ENCODE results near the gene DPEP3.

GRCh38 chr16:68022728-68023537, 42.6 kb upstream of the DPEP3 start, which contains the start of the genes DDX28 and DUS2:
- TF ChIP-seq EZH2phosphoT487 (IDR thresholded peaks at IDR 0.05): no peak
- no peak for TF ChIP-seq CTCF (IDR thresholded peaks at IDR 0.05)

Measured in neural progenitor cell (in vitro differentiated cells).